ENCODE data around the gene HLA-C.

DNA sequence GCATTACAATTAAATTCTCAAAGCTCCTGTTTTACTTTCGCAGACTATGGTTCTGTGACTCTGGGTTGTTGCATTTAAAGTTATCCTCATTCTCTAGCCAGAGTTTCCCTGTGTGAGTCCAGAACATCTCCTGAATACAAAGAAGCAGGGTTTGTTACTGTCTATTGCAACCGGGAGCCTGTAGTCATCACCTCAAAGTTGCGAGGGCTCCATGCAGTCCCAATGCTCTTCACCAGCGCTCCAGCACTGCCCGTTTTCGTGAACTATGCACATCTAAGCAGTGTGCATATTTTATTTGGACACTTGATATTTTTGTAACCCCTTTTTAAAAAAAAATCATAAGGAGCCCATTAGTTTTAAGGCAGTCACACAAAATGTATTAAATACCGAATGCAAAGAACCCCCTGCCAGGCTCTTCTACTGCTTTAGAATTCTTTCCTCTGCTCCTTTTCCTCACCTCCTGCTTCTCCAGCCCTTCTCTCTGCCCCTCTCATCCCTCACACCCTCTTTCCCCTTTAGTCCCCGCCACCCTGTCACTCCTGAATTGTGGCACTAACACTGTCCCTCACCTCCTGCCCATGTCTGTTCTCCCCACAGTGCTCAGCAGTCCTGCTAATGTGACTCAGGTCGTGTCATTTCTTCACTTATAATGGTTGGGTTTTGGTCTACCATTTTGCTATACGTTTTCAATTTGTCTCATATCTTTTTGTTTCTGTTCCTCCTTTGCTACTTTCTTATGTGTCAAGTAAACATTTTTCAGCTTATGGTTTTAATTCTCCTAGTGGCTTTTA lies 1.1 kb upstream of the HLA-C start:
- TF ChIP-seq, protein P1, sequence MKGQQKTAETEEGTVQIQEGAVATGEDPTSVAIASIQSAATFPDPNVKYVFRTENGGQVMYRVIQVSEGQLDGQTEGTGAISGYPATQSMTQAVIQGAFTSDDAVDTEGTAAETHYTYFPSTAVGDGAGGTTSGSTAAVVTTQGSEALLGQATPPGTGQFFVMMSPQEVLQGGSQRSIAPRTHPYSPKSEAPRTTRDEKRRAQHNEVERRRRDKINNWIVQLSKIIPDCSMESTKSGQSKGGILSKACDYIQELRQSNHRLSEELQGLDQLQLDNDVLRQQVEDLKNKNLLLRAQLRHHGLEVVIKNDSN (IDR thresholded peaks at IDR 0.05; ENCODE audit: borderline replicate concordance, low read depth): no peak
- TF ChIP-seq, protein P2, sequence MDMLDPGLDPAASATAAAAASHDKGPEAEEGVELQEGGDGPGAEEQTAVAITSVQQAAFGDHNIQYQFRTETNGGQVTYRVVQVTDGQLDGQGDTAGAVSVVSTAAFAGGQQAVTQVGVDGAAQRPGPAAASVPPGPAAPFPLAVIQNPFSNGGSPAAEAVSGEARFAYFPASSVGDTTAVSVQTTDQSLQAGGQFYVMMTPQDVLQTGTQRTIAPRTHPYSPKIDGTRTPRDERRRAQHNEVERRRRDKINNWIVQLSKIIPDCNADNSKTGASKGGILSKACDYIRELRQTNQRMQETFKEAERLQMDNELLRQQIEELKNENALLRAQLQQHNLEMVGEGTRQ (IDR thresholded peaks at IDR 0.05; ENCODE audit: borderline replicate concordance, low read depth, low read length): no peak
- TF ChIP-seq EP300 (IDR thresholded peaks at IDR 0.05; ENCODE audit: borderline replicate concordance in 1 of 2, low read depth in 1 of 2, low read length in 1 of 2) (no peak), POLR2AphosphoS5 (IDR thresholded peaks at IDR 0.05; ENCODE audit: low read depth, low read length) (no peak)
- TF ChIP-seq, protein P3, sequence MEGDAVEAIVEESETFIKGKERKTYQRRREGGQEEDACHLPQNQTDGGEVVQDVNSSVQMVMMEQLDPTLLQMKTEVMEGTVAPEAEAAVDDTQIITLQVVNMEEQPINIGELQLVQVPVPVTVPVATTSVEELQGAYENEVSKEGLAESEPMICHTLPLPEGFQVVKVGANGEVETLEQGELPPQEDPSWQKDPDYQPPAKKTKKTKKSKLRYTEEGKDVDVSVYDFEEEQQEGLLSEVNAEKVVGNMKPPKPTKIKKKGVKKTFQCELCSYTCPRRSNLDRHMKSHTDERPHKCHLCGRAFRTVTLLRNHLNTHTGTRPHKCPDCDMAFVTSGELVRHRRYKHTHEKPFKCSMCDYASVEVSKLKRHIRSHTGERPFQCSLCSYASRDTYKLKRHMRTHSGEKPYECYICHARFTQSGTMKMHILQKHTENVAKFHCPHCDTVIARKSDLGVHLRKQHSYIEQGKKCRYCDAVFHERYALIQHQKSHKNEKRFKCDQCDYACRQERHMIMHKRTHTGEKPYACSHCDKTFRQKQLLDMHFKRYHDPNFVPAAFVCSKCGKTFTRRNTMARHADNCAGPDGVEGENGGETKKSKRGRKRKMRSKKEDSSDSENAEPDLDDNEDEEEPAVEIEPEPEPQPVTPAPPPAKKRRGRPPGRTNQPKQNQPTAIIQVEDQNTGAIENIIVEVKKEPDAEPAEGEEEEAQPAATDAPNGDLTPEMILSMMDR (IDR thresholded peaks at IDR 0.05): no peak
- TF ChIP-seq, protein P4, sequence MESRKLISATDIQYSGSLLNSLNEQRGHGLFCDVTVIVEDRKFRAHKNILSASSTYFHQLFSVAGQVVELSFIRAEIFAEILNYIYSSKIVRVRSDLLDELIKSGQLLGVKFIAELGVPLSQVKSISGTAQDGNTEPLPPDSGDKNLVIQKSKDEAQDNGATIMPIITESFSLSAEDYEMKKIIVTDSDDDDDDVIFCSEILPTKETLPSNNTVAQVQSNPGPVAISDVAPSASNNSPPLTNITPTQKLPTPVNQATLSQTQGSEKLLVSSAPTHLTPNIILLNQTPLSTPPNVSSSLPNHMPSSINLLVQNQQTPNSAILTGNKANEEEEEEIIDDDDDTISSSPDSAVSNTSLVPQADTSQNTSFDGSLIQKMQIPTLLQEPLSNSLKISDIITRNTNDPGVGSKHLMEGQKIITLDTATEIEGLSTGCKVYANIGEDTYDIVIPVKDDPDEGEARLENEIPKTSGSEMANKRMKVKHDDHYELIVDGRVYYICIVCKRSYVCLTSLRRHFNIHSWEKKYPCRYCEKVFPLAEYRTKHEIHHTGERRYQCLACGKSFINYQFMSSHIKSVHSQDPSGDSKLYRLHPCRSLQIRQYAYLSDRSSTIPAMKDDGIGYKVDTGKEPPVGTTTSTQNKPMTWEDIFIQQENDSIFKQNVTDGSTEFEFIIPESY (IDR thresholded peaks at IDR 0.05; ENCODE audit: borderline replicate concordance, low read depth): no peak

Measured in SK-N-SH (cell line).